ENCODE data around the gene VWA8.
"Not testable (repeated sequence)": the region's sequence is repeated elsewhere in the genome, so short reads cannot be mapped to it uniquely, and the experiment has no call there.

Gene VWA8

DNA sequence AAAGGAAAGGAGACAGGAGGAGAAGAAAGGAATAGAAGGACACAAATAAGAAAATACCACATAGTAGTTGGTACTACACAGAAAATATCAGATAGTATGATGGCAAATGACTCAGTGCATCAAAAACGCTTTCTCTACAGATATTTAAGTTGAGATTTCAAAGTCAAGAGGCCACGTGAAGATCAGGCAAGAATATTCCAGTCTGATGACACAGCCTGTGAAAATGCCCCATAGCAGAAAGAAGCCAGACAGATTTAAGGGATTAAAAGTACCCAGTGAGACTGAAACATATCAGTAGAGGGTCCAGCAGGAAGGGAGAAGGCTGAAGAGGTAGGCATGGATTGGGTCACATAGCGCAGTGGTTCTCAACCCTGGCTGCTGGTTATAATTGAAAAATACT lies 113.7 kb downstream of the VWA8 start:
- DNase-seq = no peak

DNA sequence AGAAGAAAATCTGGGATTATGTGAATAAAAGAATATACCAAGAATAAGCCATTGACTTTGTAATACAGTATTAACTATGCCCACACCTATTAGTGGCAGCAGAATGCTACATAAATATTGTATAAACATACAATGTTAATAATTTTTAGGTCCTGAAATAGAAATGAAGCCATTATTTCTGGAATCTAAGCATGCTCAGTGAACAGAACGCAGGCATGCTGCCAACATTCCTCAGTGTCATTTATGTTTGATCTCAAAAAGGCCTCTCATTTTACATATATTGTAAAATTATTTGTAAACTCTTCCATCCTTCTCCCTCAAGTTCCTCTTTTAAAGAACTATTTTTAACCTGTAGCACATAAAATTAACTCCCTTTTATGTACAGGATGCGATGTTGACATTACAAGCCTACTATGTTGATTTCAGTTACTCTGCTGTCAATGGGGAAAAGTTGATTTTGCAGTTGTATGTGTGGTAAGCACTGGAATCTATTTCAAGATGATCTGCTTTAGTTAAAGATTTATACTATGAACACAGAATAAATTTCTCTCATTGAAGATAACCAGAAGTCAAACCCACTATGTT lies 118.8 kb downstream of the VWA8 start:
- DNase-seq = no peak

DNA sequence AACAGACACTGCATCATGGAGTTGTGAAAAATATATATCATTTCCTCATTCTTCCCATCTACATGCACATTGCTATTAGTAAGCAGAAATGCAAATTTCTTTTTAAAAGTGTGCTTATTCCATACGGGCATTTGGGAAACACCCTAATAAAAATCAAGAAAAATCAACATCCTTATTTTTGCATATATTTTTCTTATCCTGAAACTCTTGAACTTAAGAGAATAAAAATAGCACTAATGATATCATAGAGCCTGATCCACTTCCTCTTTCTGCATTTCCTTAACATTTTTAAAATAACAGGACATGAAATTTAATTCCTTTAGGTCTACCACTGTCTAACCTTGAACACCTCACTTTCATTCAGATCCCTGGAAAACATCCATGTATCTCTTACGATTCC lies 123.3 kb downstream of the VWA8 start:
- DNase-seq = no peak

DNA sequence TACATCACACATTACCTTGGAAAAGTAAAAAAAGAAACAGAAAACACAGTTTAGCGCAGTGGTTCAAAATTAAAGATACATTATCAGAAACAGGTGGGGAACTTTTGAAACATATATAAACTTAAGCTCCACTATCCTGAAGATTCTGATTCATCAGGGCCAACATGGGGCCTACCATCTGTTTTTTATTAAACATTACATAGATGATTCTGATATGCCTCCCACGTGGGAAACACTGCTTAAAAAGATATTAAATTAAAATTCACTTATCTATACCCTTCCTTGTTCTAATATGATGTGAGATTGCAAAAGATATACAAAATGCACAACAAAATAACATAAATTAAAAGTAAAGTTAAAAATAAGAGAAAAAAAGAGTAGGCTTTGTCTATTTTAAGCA lies 125.0 kb downstream of the VWA8 start:
- DNase-seq = no peak

DNA sequence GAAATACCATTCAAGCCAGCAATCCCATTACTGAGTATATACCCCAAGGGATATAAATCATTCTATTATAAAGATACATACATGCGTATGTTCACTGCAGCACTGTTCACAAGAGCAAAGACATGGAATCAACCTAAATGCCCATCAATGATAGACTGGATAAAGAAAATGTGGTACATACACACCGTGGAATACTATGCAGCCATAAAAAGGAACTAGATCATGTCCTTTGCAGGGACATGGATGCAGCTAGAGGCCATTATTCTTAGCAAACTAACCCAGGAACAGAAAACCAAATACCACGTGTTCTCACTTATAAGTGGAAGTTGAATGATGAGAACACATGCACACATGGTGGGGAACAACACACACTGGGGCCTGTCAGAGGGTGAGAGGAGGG lies 126.2 kb downstream of the VWA8 start:
- not testable (repeated sequence) for DNase-seq

DNA sequence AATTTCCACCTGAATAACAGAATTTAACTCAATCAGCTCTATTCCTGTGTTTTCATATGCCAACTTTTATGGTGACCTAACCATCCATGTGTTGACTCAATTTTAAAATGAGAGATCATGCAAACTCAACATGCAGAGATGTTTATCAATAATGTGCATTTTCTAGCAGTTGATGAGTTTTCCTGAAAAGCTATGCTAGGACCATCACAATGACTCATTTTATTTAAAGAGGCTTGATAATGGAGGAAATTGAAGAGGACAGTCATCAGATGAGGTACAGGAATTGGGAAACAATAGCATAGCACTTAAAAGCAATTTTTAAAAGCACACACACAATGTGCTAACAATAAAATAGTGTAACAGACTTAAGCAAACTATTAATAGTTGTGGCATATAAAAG lies 127.1 kb downstream of the VWA8 start:
- DNase-seq = no peak

DNA sequence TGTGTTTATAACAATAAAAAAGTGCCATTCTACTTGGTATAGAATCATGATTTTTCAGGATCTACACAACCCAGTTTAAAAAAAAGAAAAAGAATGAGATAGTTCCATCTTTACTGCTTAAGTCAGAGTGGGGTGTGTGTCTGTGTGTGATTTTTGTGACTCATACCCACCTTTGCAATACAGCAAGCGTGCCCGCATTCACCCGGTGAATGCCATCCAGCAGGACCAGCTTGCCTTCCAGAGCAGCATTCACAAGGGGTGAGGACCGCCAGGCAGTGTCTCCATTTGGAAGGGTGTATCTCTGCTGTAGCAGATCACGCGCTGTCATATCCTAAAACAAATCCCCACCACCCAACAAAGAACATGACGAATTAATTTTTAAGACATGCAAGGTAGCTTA lies 127.7 kb downstream of the VWA8 start:
- no peak for DNase-seq

DNA sequence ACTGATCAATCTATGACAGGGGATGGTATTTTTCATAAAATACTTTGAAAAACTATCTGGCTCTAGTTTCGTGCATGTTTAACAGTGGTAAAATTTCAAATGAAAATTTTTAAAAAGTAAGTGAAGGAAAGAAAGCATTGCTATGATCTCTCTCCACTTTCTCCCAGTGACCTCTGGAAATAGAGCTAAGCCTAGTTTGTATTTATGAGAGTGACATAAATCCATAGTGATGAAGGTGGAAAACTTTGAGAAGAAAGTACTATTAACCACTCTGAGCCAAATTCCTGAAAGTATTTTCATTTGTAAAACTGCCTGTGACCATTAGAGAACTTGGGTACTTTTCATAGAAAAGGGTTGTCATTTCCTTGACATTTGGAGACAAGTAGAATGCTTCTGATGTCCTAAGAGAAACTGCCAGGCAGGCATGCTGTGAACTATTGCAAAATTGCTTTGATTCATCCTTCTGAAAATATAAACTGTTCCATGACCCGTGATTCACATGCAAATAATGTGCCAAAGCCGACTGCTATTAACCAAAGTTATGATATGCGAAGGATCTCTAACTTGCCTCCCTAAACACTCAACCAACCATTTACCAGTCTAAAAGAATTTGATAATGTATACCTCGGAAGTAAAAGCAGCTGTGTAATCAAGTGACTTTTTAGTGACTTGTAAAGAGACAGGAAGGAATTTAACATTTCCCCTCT lies 133.2 kb downstream of the VWA8 start:
- no peak for DNase-seq

DNA sequence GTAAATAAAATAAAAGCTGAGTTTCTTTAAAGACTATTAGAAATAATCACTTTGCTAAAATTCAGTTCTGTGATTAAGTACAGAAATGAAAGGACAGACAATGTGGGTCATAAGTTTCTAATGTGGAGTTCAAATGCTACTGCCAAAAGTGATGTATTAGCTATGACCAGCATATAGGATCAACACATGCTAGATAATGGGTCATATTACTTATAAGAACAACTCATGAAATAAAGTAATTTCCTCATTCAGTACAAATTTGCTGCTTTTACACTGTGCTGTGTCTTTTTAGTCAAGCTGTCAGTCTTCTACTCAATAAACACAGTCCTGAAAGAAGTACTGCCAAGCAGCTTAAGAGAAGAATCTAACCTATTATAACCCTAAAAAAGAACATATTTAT lies 135.2 kb downstream of the VWA8 start:
- no peak for DNase-seq

DNA sequence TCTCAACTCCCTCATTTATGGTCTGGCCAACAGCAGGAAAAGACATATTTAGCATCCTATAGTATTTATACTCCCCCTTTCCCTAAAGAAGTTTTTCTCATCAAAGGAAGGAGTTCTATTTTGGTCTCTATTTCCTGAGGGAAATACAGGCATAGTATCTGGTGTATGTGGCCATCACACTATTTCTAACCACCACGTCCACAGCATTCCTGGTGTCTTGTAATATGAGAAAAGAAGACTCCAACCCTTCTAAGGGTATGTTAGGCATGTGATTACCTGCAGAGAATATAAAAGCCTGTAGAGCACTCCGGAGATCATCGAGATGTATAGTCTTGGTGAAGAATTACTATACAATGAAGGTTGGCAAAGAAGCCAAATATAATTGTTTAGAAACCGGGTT lies 137.4 kb downstream of the VWA8 start:
- DNase-seq = no peak

DNA sequence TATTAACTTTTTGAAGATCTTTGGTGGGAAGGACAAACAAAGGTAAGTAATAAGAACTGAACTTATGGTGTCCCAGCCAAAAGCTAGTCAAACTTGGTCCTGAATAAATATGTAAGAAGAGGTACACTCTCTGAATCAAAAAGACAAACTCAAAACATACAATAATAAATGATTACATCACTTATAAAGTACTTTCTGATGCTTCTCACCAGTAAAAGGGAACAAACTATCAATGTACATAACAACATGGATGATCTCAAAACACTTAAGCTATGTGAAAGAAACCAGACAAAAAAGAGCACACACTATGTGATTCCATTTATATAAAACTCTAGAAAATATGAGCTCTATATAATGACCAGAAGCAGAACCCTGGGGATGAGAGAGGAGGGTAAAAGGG lies 138.3 kb downstream of the VWA8 start:
- DNase-seq = no peak

DNA sequence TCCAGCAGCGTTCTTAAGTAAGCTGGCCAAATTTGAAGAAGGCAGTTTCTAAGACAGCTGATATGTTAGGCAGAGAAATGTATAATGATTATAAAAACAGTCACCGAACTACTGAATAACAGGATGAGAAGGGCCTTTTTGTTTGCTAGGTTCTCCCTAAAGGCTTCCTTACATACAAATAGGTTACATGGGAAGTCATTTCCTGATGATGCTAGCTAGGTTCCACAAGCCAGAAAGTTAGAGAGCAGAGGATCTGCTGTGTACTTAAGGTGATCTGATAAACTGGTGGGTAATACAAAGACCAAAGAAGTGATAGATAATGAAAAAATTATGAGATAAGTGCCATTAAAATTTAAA lies 139.7 kb downstream of the VWA8 start:
- DNase-seq = no peak

DNA sequence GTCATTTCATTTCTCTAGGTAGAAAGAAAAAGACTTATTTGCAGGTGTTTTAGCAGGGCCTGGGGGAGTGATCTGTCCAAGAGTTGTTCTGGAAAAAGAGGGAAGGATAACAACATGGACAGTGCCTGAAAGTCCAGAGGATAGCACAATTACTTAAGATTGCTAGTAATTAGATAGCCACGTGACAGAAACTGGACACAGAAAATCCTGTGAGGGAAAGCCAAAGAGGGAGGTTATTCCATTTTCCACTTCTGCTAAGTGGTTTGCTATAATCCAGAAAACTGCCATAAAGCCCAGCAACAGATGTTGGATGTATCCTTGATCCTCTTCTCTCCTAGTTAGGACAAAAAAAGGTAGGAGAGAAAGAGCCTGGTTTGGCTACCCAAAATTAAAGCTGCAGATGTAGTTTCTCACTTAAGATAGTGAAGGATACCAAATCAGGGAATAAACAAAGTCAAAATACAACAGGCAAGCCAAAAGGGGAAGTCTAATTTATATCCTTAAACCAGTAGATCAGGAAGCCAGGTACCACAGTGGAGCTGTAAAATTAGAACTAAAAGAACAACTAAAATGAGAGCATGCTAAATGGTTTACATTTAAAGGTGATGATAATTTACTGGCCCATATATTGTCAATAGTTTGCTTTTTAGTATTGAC lies 140.2 kb downstream of the VWA8 start:
- DNase-seq = no peak

DNA sequence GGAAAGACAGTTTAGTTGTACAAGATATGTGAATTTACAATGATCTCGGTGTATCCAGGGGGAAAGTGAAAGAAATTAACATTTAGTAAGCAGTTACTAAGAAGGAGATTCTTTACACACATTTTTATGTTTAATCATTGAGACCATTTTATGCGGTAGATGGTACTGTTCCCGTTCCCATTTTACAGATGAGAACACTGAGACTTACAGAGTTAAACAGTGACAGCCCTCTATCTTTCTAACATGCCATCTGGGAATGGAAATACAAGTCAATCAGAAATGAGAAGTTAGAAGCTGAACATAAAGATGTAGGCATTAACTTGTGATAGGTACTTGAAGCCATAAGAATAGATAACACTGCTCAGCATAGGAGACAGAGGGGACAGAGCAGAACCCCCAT lies 144.9 kb downstream of the VWA8 start:
- no peak for DNase-seq

DNA sequence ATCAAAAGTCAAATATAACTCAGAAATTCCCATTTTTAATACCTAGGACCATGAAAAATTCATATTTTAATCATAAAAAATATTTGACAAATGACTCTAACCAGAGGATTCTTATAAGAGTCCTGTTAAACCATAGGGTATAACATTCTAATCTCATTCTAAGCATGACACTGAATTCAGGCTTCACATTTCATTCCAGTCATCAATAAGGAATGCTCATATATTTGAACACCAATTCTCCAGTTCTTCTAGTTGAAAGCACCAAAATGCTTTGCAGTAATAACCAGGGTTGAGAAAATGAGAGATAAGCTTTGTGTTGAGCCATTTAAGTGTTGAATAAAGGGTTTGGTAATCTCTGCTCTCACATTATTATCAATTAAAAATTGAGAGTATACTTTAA lies 147.5 kb downstream of the VWA8 start:
- DNase-seq = no peak

DNA sequence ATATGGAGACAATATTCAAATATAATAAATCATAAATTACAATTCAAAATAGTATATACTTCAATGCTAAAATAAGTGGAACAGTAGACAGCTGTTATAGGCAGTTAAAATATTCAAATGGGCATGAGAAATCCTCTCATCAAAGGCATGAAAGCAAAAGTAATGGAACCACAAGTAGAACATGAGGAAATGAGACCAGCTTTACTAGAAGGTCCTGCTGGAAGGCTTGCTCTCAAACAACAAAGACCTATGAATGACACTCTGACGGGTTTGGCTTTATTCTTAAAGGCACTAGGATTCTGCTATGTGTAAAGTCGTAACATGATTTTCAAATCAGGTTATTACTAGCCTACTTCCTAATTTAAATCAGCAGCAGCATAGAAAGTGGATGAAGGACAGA lies 148.1 kb downstream of the VWA8 start:
- DNase-seq = no peak

DNA sequence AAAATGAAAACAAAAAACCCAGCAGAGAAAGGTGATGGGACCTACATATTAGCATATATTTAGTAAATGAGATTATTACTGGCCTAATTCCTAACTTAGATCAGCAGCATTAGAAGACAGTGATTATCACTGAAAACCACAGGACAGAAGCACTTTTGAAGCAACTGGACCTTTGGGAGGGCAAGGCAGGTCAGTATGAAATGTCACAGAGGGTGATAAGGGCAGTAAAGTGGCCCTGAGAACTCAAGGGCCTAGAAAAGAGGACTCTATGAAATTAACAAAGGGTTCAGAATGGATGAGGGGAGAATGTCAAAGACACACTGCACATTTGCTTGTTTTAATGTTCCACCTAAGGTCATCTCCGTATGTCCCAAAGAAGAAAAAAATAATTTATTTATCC lies 148.7 kb downstream of the VWA8 start:
- DNase-seq = no peak

DNA sequence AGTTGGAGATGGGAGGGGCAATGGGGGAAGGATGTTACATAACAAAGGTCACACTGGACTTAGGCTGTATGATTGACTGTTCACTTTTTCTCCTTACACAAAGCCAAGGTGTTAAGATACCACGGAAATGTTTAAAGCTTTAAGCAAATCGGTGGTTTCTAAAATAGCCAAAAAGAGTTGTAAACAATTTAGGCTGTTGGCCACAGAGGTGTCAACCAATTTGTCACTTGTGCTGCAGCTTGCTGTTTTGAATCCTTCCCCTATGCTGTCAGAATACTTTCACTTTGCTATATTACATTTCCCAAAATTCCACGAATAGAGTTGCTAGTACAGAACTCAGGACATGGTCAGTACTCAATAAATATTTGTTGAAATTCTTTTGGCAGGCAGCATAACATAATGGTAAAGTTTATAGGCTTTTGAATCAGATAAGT lies 149.3 kb downstream of the VWA8 start:
- no peak for DNase-seq

DNA sequence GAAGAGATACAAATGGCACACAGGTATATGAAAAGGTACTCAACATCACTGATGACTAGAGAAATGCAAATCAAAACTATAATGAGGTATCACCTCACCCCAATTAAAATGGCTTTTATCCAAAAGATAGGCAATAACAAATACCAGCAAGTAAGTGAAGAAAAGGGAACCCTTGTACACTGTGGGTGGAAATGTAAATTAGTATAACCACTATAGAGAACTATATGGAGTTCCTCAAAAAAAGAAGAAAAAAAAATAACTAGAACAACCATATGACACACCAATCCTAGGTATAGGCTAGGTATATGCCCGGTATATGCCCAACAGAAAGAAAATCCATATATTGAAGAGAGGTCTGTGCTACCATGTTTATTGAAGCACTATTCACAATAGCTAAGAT lies 150.9 kb downstream of the VWA8 start:
- DNase-seq = no peak

DNA sequence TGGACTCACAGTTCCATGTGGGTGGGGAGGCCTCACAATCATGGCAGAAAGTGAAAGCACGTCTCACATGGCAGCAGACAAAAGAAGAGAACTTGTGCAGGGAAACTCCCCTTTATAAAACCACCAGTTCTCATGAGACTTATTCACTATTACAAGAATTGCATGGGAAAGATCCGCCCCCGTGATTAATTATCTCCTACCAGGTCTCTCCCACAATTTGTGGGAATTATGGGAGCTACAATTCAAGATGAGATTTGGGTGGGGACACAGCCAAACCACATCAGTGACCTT lies 157.5 kb downstream of the VWA8 start:
- not testable (repeated sequence) for DNase-seq

DNA sequence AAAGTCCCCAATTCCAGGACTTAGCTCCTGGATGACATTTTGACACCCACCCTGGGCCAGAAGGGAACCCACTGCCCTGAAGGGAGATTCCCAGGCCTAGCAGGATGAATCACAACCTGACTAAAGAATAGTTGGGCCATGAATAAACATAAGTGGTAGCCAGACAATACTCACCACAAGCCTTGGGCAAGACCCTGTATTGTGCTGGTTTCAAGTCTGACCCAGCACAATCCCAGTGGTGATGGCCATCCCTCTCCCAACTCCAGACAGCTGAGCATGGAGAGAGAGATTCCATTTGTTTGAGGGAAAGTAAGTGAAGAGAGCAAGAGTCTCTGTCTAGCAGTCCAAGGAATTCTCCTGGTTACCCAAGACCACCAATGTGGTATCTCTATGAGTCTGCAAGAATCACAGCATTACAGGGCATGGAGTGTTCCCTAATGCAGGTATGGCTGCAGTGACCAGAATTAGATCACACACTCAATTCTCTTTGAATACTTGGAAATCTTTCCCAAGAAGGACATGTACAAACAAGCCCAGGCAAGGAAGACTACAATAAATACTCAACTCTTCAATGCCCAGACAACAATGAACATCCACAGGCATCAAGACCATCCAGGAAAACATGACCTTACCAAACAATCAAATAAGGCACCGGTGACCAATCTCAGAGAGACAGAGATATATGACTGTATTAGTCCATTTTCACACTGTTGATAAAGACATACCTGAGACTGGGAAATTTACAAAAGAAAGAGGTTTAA lies 158.0 kb downstream of the VWA8 start:
- no peak for DNase-seq

DNA sequence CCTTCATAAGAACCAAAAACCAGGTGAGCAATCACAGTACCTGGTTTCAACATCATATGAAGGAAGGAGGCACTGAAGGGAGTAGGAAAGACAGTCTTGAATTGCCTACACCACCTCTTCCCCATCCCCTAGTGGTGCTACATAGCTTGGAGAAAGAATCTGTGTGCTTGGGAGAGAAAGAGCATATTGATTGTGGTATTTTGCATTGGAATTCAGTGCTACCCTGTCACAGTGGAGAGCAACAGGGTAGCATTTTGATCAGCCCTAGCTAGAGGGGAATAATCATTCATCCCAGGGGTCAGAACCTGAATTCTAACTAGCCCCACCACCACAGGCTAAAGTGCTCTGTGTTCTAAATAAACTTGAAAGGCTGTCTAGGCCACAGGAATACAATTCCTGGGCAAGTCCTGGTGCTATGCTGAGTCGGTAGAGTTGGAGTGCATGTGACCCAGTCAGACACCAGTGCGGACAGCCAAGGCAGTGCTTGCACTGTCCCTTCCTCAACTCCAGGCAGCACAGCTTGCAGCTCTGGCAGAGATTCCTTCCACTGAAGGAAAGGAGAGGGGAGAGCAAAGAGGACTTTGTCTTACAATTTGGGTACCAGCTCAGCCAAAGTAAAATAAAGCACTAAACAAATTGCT lies 158.7 kb downstream of the VWA8 start:
- DNase-seq = no peak

DNA sequence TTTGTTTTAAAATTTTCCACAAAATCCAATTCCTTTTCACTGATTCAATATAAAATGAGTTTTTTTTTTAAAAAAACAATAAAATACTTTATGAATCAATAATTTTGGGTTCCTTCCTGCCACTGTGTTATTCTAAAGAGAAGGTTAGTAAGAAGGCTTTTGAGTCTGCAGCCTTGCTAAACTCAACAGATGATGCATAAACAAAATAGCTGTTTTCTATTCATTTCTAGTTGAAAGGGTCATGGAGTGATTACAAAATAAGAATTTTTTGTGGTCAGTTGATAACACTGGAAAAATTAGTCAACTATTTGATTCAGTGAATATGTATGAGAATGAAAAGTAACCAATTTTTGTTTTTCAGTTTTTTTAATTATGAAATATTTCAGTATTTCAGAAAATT lies 169.9 kb downstream of the VWA8 start:
- DNase-seq = no peak

DNA sequence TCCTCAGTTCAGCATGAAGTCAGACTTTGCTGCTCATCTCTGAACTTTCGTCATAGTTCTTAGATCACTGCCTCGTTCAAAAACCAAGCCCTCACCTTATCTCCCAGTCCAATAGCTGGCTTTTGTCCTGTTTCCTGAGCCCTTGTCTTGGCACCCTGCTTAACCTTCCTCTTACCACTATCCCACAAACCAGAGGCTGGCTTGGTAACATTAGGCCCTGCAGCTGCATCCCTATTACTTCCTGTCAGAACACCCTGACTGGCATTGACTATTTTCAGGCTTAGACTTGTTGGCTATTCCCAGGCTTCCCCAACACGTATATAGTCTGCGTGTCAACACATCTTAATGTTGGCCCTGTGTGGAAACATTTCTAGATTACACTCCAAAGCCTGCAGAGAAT lies 172.4 kb downstream of the VWA8 start:
- DNase-seq = no peak

Data from activated effector memory CD4-positive, alpha-beta T cell treated with anti-CD3 and anti-CD28 coated beads, Interleukin-2, amount 50 U/mL, for 16 hours (primary cell).